ENCODE data around the gene ZNF3. TPM values are rescaled to one million over a fixed set of nuclear protein-coding genes. Genes with fewer than 3 reads are reported as not detected.
A peak's percentile ranks its signal among the peaks of the same experiment; 100 is the strongest.

Gene ZNF3
- total and polyA plus RNA-seq, 7 donors: 11.2 to 26.4 (median 17.1) TPM

GRCh38 chr7:100095704-100096103, 14.2 kb upstream of the ZNF3 start:
- Histone ChIP-seq H3K27ac (no peak overlapping the region), H3K27me3 (ENCODE audit: insufficient read depth in 3 of 3, low read length in 2 of 3) (no peaks in the 10 kb centered on the region), H3K9me3 (no peaks in the 10 kb centered on the region), H3K4me3 (no peak overlapping the region), H3K36me3 (ENCODE audit: insufficient read depth in 1 of 2, low read depth in 1 of 2) (peaks cover 12 to 91% of the 10 kb centered on the region in 2 donors), H3K4me1 (peaks cover 20% of the 10 kb centered on the region)
- no peak for ATAC-seq
- DNase-seq: no peak
- intact Hi-C loops (cut with DNase I): no loop called here
- TF ChIP-seq CTCF (IDR thresholded peaks at IDR 0.05): no peak
- 90 to 95% (median 92%) methylated on average over 17 of the region's 17 CpGs for WGBS, 3 donors

GRCh38 chr7:100095289-100095688, 13.8 kb upstream of the ZNF3 start:
- Histone ChIP-seq H3K27ac (no peak overlapping the region), H3K4me3 (no peak overlapping the region), H3K36me3 (ENCODE audit: insufficient read depth in 1 of 2, low read depth in 1 of 2) (peaks cover 12 to 95% of the 10 kb centered on the region in 2 donors), H3K27me3 (ENCODE audit: insufficient read depth in 3 of 3, low read length in 2 of 3) (no peaks in the 10 kb centered on the region), H3K9me3 (no peaks in the 10 kb centered on the region), H3K4me1 (peaks cover 20% of the 10 kb centered on the region)
- intact Hi-C loops (cut with DNase I): no loop called here
- no peak for DNase-seq
- ATAC-seq: no peak
- 75 to 80% (median 79%) methylated on average over 9 of the region's 9 CpGs for WGBS, 3 donors
- no peak for TF ChIP-seq CTCF (IDR thresholded peaks at IDR 0.05)

- intact Hi-C loops (cut with DNase I): loop anchor here in 1 of 2 donors (5.0 kb wide), 1 partner anchor 33 kb away; the partner anchor contains the start of gene MBLAC1
- peaks cover 16% of the 10 kb centered on the region for H3K4me1 ChIP-seq
- H3K36me3 ChIP-seq (ENCODE audit: insufficient read depth in 1 of 2, low read depth in 1 of 2): peaks cover 12 to 90% of the 10 kb centered on the region in 2 donors
- DNase-seq: no peak
- TF ChIP-seq CTCF (IDR thresholded peaks at IDR 0.05): no peak
- H3K27me3 ChIP-seq (ENCODE audit: insufficient read depth in 3 of 3, low read length in 2 of 3): no peaks in the 10 kb centered on the region
- H3K9me3 ChIP-seq: no peaks in the 10 kb centered on the region
- no peak for ATAC-seq
- peak overlapping the region; percentile 16 for H3K27ac ChIP-seq
- 56 to 68% (median 57%) methylated on average over 16 of the region's 16 CpGs for WGBS, 3 donors
- no peak overlapping the region for H3K4me3 ChIP-seq
Measured at GRCh38 chr7:100093925-100094486, 12.5 kb upstream of the ZNF3 start.

GRCh38 chr7:100093498-100093897, 12.0 kb upstream of the ZNF3 start:
- Histone ChIP-seq H3K4me3 (no peak overlapping the region), H3K9me3 (no peaks in the 10 kb centered on the region), H3K36me3 (ENCODE audit: insufficient read depth in 1 of 2, low read depth in 1 of 2) (peaks cover 8 to 85% of the 10 kb centered on the region in 2 donors), H3K27ac (peak overlapping the region; percentile 16), H3K4me1 (peaks cover 16% of the 10 kb centered on the region), H3K27me3 (ENCODE audit: insufficient read depth in 3 of 3, low read length in 2 of 3) (no peaks in the 10 kb centered on the region)
- peak in 2 of 4 donors; percentile 3 to 19 for ATAC-seq
- WGBS, 3 donors: 18 to 27% (median 25%) methylated on average over 13 of the region's 13 CpGs
- TF ChIP-seq CTCF (IDR thresholded peaks at IDR 0.05): no peak
- intact Hi-C loops (cut with DNase I): loop anchor here in 1 of 2 donors (5.0 kb wide), 1 partner anchor 34 kb away; the partner anchor contains the start of gene MBLAC1
- DNase-seq: no peak

- Histone ChIP-seq H3K27me3 (ENCODE audit: insufficient read depth in 3 of 3, low read length in 2 of 3) (no peaks in the 10 kb centered on the region), H3K4me3 (no peak overlapping the region), H3K27ac (peak overlapping the region; percentile 16), H3K9me3 (no peaks in the 10 kb centered on the region), H3K36me3 (ENCODE audit: insufficient read depth in 1 of 2, low read depth in 1 of 2) (peaks cover 8 to 80% of the 10 kb centered on the region in 2 donors), H3K4me1 (peaks cover 19% of the 10 kb centered on the region)
- no peak for TF ChIP-seq CTCF (IDR thresholded peaks at IDR 0.05)
- 35 to 45% (median 41%) methylated on average over 8 of the region's 8 CpGs for WGBS, 3 donors
- DNase-seq: no peak
- intact Hi-C loops (cut with DNase I): loop anchor here in 1 of 2 donors (5.0 kb wide), 1 partner anchor 34 kb away; the partner anchor contains the start of gene MBLAC1
- ATAC-seq: no peak
Measured at GRCh38 chr7:100093054-100093453, 11.5 kb upstream of the ZNF3 start.

Measured in psoas muscle (tissue), 8 donors.